PC-3 (cell line): Measurements from ENCODE around the gene RUFY1.

Experiments
- EZH2phosphoT487 ChIP-seq: fragments of 300-600 bp; sonication (generic); IDR thresholded peaks from 2 replicates; pipeline ENCODE4 v1.6.1; 2018; ENCODE audit warnings: mild to moderate bottlenecking, antibody characterized with exemption, low read length, borderline replicate concordance
- TF ChIP-seq, protein P1 (sequence below): fragments of 300-600 bp; sonication (generic); conservative IDR thresholded peaks from 2 replicates; pipeline ENCODE4 v1.5.1; 2017; ENCODE audit warnings: antibody characterized with exemption, low read depth, mild to moderate bottlenecking, low read length

DNA sequence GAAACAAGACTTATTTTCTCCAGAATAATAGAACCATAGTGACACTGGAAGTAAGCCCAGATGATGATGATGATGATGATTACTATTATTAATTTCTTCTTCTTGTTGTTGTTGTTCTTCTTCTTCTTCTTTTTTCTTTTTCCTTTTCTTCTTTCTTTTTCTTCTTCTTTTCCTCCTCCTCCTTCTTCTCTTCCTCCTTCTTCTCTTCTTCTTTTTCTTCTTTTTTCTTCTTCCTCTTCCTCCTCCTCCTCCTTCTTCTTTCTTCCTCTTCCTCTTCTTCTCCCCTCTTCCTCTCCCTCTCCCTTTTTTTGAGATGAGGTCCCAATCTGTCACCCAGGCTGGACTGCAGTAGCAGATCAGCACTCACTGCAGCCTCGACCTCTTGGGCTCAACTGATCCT, 40.5 kb upstream of the RUFY1 start:
- TF ChIP-seq, protein P1, sequence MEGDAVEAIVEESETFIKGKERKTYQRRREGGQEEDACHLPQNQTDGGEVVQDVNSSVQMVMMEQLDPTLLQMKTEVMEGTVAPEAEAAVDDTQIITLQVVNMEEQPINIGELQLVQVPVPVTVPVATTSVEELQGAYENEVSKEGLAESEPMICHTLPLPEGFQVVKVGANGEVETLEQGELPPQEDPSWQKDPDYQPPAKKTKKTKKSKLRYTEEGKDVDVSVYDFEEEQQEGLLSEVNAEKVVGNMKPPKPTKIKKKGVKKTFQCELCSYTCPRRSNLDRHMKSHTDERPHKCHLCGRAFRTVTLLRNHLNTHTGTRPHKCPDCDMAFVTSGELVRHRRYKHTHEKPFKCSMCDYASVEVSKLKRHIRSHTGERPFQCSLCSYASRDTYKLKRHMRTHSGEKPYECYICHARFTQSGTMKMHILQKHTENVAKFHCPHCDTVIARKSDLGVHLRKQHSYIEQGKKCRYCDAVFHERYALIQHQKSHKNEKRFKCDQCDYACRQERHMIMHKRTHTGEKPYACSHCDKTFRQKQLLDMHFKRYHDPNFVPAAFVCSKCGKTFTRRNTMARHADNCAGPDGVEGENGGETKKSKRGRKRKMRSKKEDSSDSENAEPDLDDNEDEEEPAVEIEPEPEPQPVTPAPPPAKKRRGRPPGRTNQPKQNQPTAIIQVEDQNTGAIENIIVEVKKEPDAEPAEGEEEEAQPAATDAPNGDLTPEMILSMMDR = no peak
- TF ChIP-seq EZH2phosphoT487 = no peak
